SK-N-SH treated with all-trans-retinoic acid at 6 μM for 48 hours (cell line): ENCODE results near the gene PAQR8.
A peak's percentile ranks its signal among the peaks of the same experiment; 100 is the strongest.

Experiments
- ATAC-seq: fragments of 200-7000 bp; cut with Tn5 transposase; 3 replicates; pipeline ENCODE4 v1.9.1; 2020; ENCODE audit warnings: mild to moderate bottlenecking, moderate library complexity
- ARNTL ChIP-seq: fragments of 450-650 bp; formaldehyde crosslinking; IDR thresholded peaks from 2 replicates; pipeline ENCODE4 v1.5.0; 2020; ENCODE audit warnings: low read depth, mild to moderate bottlenecking, moderate library complexity, borderline replicate concordance
- BACH2 ChIP-seq: fragments of 250-450 bp; sonication (Bioruptor Pico); IDR thresholded peaks from 2 replicates; pipeline ENCODE4 v1.9.0; 2021; ENCODE audit warnings: mild to moderate bottlenecking, borderline replicate concordance
- CSDC2 ChIP-seq: fragments of 250-450 bp; sonication (Bioruptor Pico); IDR thresholded peaks from 2 replicates; pipeline ENCODE4 v1.5.0; 2020; ENCODE audit warnings: mild to moderate bottlenecking, moderate library complexity
- GLIS3 ChIP-seq: fragments of 250-450 bp; sonication (Bioruptor Pico); IDR thresholded peaks from 2 replicates; pipeline ENCODE4 v1.5.0; 2020; ENCODE audit warnings: mild to moderate bottlenecking, moderate library complexity
- ISL1 ChIP-seq: fragments of 250-450 bp; sonication (Bioruptor Pico); IDR thresholded peaks from 2 replicates; pipeline ENCODE4 v2.1.2; 2022; ENCODE audit warnings: mild to moderate bottlenecking, moderate library complexity
- PATZ1 ChIP-seq: fragments of 250-450 bp; sonication (Bioruptor Pico); IDR thresholded peaks from 2 replicates; pipeline ENCODE4 v1.8.0; 2020; ENCODE audit warnings: mild to moderate bottlenecking, moderate library complexity, borderline replicate concordance
- RARB ChIP-seq: fragments of 250-450 bp; sonication (Bioruptor Pico); IDR thresholded peaks from 2 replicates; pipeline ENCODE4 v1.8.0; 2021; ENCODE audit warnings: mild to moderate bottlenecking, moderate library complexity
- SNAI2 ChIP-seq: fragments of 250-450 bp; sonication (Bioruptor Pico); IDR thresholded peaks from 2 replicates; pipeline ENCODE4 v1.5.0; 2020; ENCODE audit warnings: mild to moderate bottlenecking, moderate library complexity
- TOX ChIP-seq: fragments of 250-450 bp; sonication (Bioruptor Pico); IDR thresholded peaks from 2 replicates; pipeline ENCODE4 v1.8.0; 2021; ENCODE audit warnings: mild to moderate bottlenecking, moderate library complexity, borderline replicate concordance
- TSHZ2 ChIP-seq: fragments of 250-450 bp; sonication (Bioruptor Pico); IDR thresholded peaks from 2 replicates; pipeline ENCODE4 v1.5.0; 2020; ENCODE audit warnings: mild to moderate bottlenecking, moderate library complexity
- ZFP3 ChIP-seq: fragments of 250-450 bp; sonication (Bioruptor Pico); IDR thresholded peaks from 2 replicates; pipeline ENCODE4 v1.5.0; 2020; ENCODE audit warnings: mild to moderate bottlenecking, moderate library complexity
- ZFP30 ChIP-seq: fragments of 450-650 bp; formaldehyde crosslinking; IDR thresholded peaks from 2 replicates; pipeline ENCODE4 v1.5.0; 2022; ENCODE audit warnings: mild to moderate bottlenecking, moderate library complexity
- ZNF70 ChIP-seq: fragments of 450-650 bp; formaldehyde crosslinking; IDR thresholded peaks from 2 replicates; pipeline ENCODE4 v1.5.0; 2020; ENCODE audit warnings: mild to moderate bottlenecking, moderate library complexity
- ZNF8 ChIP-seq: fragments of 450-650 bp; formaldehyde crosslinking; IDR thresholded peaks from 2 replicates; pipeline ENCODE4 v1.5.0; 2020; ENCODE audit warnings: mild to moderate bottlenecking, moderate library complexity
- TF ChIP-seq, protein P1 (sequence below): fragments of 250-450 bp; sonication (Bioruptor Pico); IDR thresholded peaks from 2 replicates; pipeline ENCODE4 v1.5.1; 2021; ENCODE audit warnings: mild to moderate bottlenecking, moderate library complexity
- TF ChIP-seq, protein P2 (sequence below): fragments of 250-450 bp; sonication (Bioruptor Pico); IDR thresholded peaks from 2 replicates; pipeline ENCODE4 v1.8.0; 2021; ENCODE audit warnings: low read depth, mild to moderate bottlenecking, moderate library complexity, borderline replicate concordance

Gene PAQR8, protein sequence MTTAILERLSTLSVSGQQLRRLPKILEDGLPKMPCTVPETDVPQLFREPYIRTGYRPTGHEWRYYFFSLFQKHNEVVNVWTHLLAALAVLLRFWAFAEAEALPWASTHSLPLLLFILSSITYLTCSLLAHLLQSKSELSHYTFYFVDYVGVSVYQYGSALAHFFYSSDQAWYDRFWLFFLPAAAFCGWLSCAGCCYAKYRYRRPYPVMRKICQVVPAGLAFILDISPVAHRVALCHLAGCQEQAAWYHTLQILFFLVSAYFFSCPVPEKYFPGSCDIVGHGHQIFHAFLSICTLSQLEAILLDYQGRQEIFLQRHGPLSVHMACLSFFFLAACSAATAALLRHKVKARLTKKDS

GRCh38 chr6:52361945-52362442 lies at the start of gene PAQR8:
Gene PAQR8, plus strand, starts transcription at chr6:52362151. Its CDS starts 41,063 bp downstream, at chr6:52403214.
- TF ChIP-seq PATZ1 (CRISPR knock-in tag) (no peak), TSHZ2 (CRISPR knock-in tag) (peak; percentile 37; the same call in 1 of the 2 replicates)
- TF ChIP-seq, all 23 proteins: peak for 1
- peak; percentile 87 for ATAC-seq

DNA sequence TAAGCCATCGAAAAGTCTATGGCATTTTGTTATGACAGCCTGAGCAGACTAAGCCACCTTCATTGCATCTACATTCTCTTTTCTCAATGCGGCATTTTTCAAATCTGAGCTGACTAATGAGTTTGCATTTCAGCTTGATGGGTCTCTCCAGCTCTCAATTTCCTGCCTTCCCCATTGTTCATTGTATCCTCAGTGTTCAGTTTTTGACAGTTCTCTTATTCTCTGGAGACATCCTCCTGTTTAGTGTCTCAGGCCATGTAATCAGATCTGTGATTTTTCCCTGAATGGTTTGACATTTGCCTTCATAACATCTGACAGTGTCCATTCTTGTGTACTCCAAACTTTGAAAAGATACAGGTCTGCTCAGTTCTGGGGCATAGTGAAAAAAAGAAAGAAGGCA lies 49.5 kb upstream of the PAQR8 start:
- TF ChIP-seq TOX (CRISPR knock-in tag) (0 out of 2 replicates have a peak, but pooled peaks have one; percentile 10), GLIS3 (no peak), BACH2 (CRISPR knock-in tag) (no peak)
- TF ChIP-seq, protein P1, sequence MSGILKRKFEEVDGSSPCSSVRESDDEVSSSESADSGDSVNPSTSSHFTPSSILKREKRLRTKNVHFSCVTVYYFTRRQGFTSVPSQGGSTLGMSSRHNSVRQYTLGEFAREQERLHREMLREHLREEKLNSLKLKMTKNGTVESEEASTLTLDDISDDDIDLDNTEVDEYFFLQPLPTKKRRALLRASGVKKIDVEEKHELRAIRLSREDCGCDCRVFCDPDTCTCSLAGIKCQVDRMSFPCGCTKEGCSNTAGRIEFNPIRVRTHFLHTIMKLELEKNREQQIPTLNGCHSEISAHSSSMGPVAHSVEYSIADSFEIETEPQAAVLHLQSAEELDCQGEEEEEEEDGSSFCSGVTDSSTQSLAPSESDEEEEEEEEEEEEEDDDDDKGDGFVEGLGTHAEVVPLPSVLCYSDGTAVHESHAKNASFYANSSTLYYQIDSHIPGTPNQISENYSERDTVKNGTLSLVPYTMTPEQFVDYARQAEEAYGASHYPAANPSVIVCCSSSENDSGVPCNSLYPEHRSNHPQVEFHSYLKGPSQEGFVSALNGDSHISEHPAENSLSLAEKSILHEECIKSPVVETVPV: no peak
- TF ChIP-seq, all 23 proteins: peak for 1
- peak; percentile 19; the same call in 1 of the 3 replicates for ATAC-seq

- ATAC-seq: no peak
- TF ChIP-seq ISL1 (CRISPR knock-in tag) (no peak), ARNTL (no peak), ZNF70 (no peak), ZFP3 (no peak), SNAI2 (CRISPR knock-in tag) (no peak), CSDC2 (CRISPR knock-in tag) (no peak), PATZ1 (CRISPR knock-in tag) (no peak), ZNF8 (CRISPR knock-in tag) (no peak), ZFP30 (CRISPR knock-in tag) (no peak), GLIS3 (no peak), RARB (no peak)
- TF ChIP-seq, protein P2, sequence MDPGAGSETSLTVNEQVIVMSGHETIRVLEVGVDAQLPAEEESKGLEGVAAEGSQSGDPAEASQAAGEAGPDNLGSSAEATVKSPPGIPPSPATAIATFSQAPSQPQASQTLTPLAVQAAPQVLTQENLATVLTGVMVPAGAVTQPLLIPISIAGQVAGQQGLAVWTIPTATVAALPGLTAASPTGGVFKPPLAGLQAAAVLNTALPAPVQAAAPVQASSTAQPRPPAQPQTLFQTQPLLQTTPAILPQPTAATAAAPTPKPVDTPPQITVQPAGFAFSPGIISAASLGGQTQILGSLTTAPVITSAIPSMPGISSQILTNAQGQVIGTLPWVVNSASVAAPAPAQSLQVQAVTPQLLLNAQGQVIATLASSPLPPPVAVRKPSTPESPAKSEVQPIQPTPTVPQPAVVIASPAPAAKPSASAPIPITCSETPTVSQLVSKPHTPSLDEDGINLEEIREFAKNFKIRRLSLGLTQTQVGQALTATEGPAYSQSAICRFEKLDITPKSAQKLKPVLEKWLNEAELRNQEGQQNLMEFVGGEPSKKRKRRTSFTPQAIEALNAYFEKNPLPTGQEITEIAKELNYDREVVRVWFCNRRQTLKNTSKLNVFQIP: no peak
- TF ChIP-seq, protein P1: no peak
Observed at GRCh38 chr6:52314752-52315151, 47.2 kb upstream of the PAQR8 start.
